ENCODE measurements around the gene SMIM35. TPM values are rescaled to one million over a fixed set of nuclear protein-coding genes. Genes with fewer than 3 reads are reported as not detected.

The SMIM35 gene
- total and polyA plus RNA-seq, 2 of the 13 experiments (the other 11 are each of a cell fraction or from before 2014, with no cell fraction given), result not detected

DNA sequence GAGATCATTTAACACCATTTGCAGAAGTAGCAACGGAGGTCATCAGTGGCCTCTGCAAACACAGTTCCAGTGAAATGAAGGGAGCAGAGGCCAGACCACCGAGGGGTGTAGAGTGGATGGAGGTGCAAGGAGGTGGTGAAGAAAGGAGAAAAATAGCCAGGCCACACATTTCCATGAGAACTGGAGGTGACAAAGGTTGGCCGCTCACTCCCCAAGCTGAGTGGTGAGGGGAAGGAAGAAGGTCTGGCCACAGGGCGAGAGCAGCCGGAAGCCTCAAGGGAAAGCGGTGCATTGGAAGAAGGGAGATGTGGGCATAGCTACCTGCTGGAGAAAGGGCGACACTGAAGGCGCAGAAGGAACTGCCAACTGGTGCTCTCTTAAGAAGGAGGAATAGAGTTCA is 30.0 kb downstream of the SMIM35 start:
- POLR2A ChIA-PET, result no interaction called here
- in situ Hi-C loops (cut with HindIII; ENCODE audit: extremely low pct_ligation_motif_present, low pct_unique_long_range_greater_than_20kb), result loop anchor here (10.0 kb wide), 1 partner anchor 222 kb away; no protein-coding TSS in a partner anchor

More for the DNA sequence above, 30.0 kb downstream of the SMIM35 start:
- Histone ChIP-seq H3K27me3 (ENCODE audit: control insufficient read depth in 1 of 2, insufficient read depth in 2 of 2, low read length in 2 of 2) (peaks cover 7 to 65% of the 10 kb centered on the region in 2 experiments; a peak in 4 of 5 replicates), H3K4me2 (ENCODE audit: low read depth, low read length) (no peak overlapping the region), H3K36me3 (replicated peaks in 1 of 2; ENCODE audit: control insufficient read depth in 1 of 2, insufficient read depth in 2 of 2, low read length in 2 of 2) (no peaks in the 10 kb centered on the region), H4K20me1 (ENCODE audit: insufficient read depth, low read length) (no peaks in the 10 kb centered on the region), H3K27ac (ENCODE audit: extremely low read length, insufficient read depth, low read length) (no peak overlapping the region), H3K4me3 (replicated peaks in 1 of 3; ENCODE audit: insufficient read depth in 1 of 3, low read depth in 2 of 3, low read length in 3 of 3) (no peak overlapping the region), H3K9ac (ENCODE audit: insufficient read depth, low read depth, low read length) (no peak overlapping the region), H3K4me1 (ENCODE audit: insufficient read depth, low read length) (no peaks in the 10 kb centered on the region), H3K79me2 (ENCODE audit: insufficient read depth, low read length) (no peaks in the 10 kb centered on the region), H2AFZ (ENCODE audit: low read length) (no peak overlapping the region), H3K9me3 (ENCODE audit: low read length) (no peaks in the 10 kb centered on the region)
- BruUV-seq (replicated peaks), result no TSS peak
- TF ChIP-seq IRF2 (CRISPR knock-in tag; IDR thresholded peaks at IDR 0.05) (no peak), MED1 (CRISPR knock-in tag; IDR thresholded peaks at IDR 0.05) (no peak), MIXL1 (CRISPR knock-in tag; IDR thresholded peaks at IDR 0.05) (no peak), NR2F1 (CRISPR knock-in tag; IDR thresholded peaks at IDR 0.05) (no peak), ZMAT3 (CRISPR knock-in tag; conservative IDR thresholded peaks at IDR 0.05) (no peak), ZNF205 (CRISPR knock-in tag; IDR thresholded peaks at IDR 0.05) (no peak), ZNF713 (CRISPR knock-in tag; IDR thresholded peaks at IDR 0.05) (no peak), FOXP1 (IDR thresholded peaks at IDR 0.05) (no peak), FOXP1 (CRISPR knock-in tag; IDR thresholded peaks at IDR 0.05) (no peak), KLF9 (CRISPR knock-in tag; IDR thresholded peaks at IDR 0.05; ENCODE audit: low read depth) (no peak)
- TF ChIP-seq, protein P1, sequence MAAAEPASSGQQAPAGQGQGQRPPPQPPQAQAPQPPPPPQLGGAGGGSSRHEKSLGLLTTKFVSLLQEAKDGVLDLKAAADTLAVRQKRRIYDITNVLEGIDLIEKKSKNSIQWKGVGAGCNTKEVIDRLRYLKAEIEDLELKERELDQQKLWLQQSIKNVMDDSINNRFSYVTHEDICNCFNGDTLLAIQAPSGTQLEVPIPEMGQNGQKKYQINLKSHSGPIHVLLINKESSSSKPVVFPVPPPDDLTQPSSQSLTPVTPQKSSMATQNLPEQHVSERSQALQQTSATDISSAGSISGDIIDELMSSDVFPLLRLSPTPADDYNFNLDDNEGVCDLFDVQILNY (CRISPR knock-in tag; conservative IDR thresholded peaks at IDR 0.05), result no peak
- TF ChIP-seq, protein P2, sequence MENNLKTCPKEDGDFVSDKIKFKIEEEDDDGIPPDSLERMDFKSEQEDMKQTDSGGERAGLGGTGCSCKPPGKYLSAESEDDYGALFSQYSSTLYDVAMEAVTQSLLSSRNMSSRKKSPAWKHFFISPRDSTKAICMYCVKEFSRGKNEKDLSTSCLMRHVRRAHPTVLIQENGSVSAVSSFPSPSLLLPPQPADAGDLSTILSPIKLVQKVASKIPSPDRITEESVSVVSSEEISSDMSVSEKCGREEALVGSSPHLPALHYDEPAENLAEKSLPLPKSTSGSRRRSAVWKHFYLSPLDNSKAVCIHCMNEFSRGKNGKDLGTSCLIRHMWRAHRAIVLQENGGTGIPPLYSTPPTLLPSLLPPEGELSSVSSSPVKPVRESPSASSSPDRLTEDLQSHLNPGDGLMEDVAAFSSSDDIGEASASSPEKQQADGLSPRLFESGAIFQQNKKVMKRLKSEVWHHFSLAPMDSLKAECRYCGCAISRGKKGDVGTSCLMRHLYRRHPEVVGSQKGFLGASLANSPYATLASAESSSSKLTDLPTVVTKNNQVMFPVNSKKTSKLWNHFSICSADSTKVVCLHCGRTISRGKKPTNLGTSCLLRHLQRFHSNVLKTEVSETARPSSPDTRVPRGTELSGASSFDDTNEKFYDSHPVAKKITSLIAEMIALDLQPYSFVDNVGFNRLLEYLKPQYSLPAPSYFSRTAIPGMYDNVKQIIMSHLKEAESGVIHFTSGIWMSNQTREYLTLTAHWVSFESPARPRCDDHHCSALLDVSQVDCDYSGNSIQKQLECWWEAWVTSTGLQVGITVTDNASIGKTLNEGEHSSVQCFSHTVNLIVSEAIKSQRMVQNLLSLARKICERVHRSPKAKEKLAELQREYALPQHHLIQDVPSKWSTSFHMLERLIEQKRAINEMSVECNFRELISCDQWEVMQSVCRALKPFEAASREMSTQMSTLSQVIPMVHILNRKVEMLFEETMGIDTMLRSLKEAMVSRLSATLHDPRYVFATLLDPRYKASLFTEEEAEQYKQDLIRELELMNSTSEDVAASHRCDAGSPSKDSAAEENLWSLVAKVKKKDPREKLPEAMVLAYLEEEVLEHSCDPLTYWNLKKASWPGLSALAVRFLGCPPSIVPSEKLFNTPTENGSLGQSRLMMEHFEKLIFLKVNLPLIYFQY (CRISPR knock-in tag; IDR thresholded peaks at IDR 0.05; ENCODE audit: borderline replicate concordance), result no peak
- TF ChIP-seq, protein P3, sequence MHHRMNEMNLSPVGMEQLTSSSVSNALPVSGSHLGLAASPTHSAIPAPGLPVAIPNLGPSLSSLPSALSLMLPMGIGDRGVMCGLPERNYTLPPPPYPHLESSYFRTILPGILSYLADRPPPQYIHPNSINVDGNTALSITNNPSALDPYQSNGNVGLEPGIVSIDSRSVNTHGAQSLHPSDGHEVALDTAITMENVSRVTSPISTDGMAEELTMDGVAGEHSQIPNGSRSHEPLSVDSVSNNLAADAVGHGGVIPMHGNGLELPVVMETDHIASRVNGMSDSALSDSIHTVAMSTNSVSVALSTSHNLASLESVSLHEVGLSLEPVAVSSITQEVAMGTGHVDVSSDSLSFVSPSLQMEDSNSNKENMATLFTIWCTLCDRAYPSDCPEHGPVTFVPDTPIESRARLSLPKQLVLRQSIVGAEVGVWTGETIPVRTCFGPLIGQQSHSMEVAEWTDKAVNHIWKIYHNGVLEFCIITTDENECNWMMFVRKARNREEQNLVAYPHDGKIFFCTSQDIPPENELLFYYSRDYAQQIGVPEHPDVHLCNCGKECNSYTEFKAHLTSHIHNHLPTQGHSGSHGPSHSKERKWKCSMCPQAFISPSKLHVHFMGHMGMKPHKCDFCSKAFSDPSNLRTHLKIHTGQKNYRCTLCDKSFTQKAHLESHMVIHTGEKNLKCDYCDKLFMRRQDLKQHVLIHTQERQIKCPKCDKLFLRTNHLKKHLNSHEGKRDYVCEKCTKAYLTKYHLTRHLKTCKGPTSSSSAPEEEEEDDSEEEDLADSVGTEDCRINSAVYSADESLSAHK (CRISPR knock-in tag; IDR thresholded peaks at IDR 0.05; ENCODE audit: borderline replicate concordance), result no peak
- DNase-seq (ENCODE audit: low spot score) (no peak), ATAC-seq (no peak), FAIRE-seq (no peak)
- 48% methylated on average over 8 of the region's 8 CpGs for WGBS (ENCODE audit: low lambda C conversion rate)
- CTCF ChIA-PET (ENCODE audit: low intra/inter-chr PET ratio, low total read pairs), result no interaction called here
- intact Hi-C loops (cut with micrococcal nuclease; ENCODE audit: unreplicated experiment), result no loop called here
